ENCODE results near the gene RAD51B.

DNA sequence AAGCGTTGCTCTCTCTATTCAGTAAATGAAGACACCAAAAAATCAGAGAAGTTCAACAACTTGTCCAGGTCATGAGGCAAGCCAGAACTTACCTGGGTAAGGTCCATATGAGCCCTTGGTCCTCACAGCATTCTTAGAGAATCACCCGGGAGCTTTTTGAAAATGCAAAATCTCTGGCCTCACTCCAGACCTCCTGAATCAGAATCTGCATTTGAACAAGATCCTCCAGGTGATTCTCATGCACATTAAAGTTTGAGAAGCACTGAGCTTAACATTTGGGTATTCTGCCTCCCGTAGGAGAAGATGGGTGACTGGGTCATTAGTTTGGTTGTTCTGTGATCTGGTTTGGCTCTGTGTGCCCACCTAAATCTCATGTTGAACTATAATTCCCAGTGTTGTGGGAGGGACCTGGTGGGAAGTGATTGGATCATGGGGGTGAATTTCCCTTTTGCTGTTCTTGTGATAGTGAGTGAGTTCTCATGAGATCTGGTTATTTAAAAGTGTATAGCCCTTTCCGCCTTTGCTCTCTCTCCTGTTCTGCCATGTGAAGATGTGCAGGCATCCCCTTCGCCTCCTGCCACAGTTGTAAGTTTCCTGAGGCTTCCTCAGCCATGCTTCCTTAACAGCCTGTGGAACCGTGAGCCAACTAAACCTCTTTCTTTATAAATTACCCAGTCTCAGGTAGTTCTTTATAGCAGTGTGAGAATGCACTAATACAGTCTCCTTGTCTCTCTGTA, 221.2 kb downstream of the RAD51B start:
- TF ChIP-seq POLR2AphosphoS5 (IDR thresholded peaks at IDR 0.05), result no peak
- no peak for TF ChIP-seq CTCF (IDR thresholded peaks at IDR 0.05)
- TF ChIP-seq POLR2A (IDR thresholded peaks at IDR 0.05), result no peak
